Mucosa of descending colon (tissue), 3 donors: ENCODE data around the gene PTX4. TPM values are rescaled to one million over a fixed set of nuclear protein-coding genes. Genes with fewer than 3 reads are reported as not detected.

Source experiments
- ATAC-seq: fragments of 200-7000 bp; cut with Tn5 transposase; one replicate; pipeline ENCODE4 v1.9.1; 2020; ENCODE audit warnings: mild to moderate bottlenecking, moderate library complexity
- DNase-seq, 3 donors: peaks; one replicate each; pipeline ENCODE4 v3.0.0-alpha.2; 2020
- H3K36me3 ChIP-seq: fragments of 200-600 bp; one replicate; pipeline ENCODE4 v1.8.0; 2021; ENCODE audit warnings: low read depth, mild to moderate bottlenecking
- H3K4me1 ChIP-seq: fragments of 200-600 bp; one replicate; pipeline ENCODE4 v1.8.0; 2021; ENCODE audit warnings: low read depth, mild to moderate bottlenecking
- H3K4me3 ChIP-seq: fragments of 200-600 bp; one replicate; pipeline ENCODE4 v1.8.0; 2021; ENCODE audit warnings: mild to moderate bottlenecking
- H3K9me3 ChIP-seq: fragments of 200-600 bp; one replicate; pipeline ENCODE4 v1.8.0; 2021; ENCODE audit warnings: mild to moderate bottlenecking
- CTCF ChIP-seq: fragments of 200-600 bp; IDR thresholded peaks from one replicate; pipeline ENCODE4 v1.8.0; 2022; ENCODE audit warnings: antibody characterized with exemption, mild to moderate bottlenecking
- intact Hi-C, 2 donors: fragments of 100-400 bp; cut with DNase I in 1 of 2; cut with micrococcal nuclease in 1 of 2; formaldehyde crosslinking; loops; one replicate each; pipeline versions ENCODE4 v1.11.0 to v1.11.1; 2022; cut with DNase I, micrococcal nuclease
- total RNA-seq, 3 donors: library from RNA; stranded (reverse); fragmentation: NEBNext Ultra II Directional in 2 of 3; extraction: Animal tissue kit (Norgen Biotek cat#: 25700) in 2 of 3; gene quantifications; one replicate each; pipeline versions ENCODE4 v1.2.1 to v1.2.4, GENCODE V29; 2021 to 2023
- donor health status: DM: no; HTN: no; CAD: no; lungs with moderate emphysema.
- donor health status: DM: no; HTN: no; CAD: no.
- donor health status: DM: no; HTN: yes; CAD: no.

The PTX4 gene
- total RNA-seq, 3 donors from 2014 or later: not detected

- Histone ChIP-seq H3K36me3 (no peaks in the 10 kb centered on the region), H3K9me3 (no peaks in the 10 kb centered on the region), H3K4me3 (no peak overlapping the region), H3K4me1 (peaks cover 15% of the 10 kb centered on the region)
- no peak for TF ChIP-seq CTCF
- DNase-seq (no peak), ATAC-seq (no peak)
- intact Hi-C loops: no loop called here
These were observed 11.7 kb downstream of the PTX4 start for GRCh38 chr16:1477033-1477432.

- intact Hi-C loops: no loop called here
- peaks cover 18% of the 10 kb centered on the region for H3K4me1 ChIP-seq
- no peak for TF ChIP-seq CTCF
- DNase-seq (peak in 1 of 3 donors; percentile 12), ATAC-seq (no peak)
- peak overlapping the region; percentile 79 for H3K4me3 ChIP-seq
- no peaks in the 10 kb centered on the region for H3K9me3 ChIP-seq
- no peaks in the 10 kb centered on the region for H3K36me3 ChIP-seq
These were observed 13.1 kb downstream of the PTX4 start for GRCh38 chr16:1475552-1476114.

- H3K9me3 ChIP-seq: no peaks in the 10 kb centered on the region
- intact Hi-C loops: no loop called here
- ATAC-seq (peak; percentile 97), DNase-seq (peak; percentile 94 to 96 (median 95))
- peak within 1 kb of the TSS; percentile 79 for H3K4me3 ChIP-seq
- no peak for TF ChIP-seq CTCF
- H3K4me1 ChIP-seq: peaks cover 18% of the 10 kb centered on the region
- no peaks in the 10 kb centered on the region for H3K36me3 ChIP-seq
These were observed 13.8 kb downstream of the PTX4 start, which contains the start of gene CLCN7 for GRCh38 chr16:1474796-1475551. Gene CLCN7, minus strand, starts transcription at chr16:1475028. Its CDS starts 54 bp downstream, at chr16:1474974.

- peaks cover 18% of the 10 kb centered on the region for H3K4me1 ChIP-seq
These were observed 14.5 kb downstream of the PTX4 start for GRCh38 chr16:1474082-1474795.

GRCh38 chr16:1472974-1473373 is 15.8 kb downstream of the PTX4 start:
- peaks cover 18% of the 10 kb centered on the region for H3K4me1 ChIP-seq
- no peak overlapping the region for H3K4me3 ChIP-seq
- ATAC-seq (no peak), DNase-seq (no peak)
- TF ChIP-seq CTCF: no peak
- intact Hi-C loops: no loop called here
- no peaks in the 10 kb centered on the region for H3K9me3 ChIP-seq
- no peaks in the 10 kb centered on the region for H3K36me3 ChIP-seq

More at GRCh38 chr16:1474082-1474795, 14.5 kb downstream of the PTX4 start:
- Histone ChIP-seq H3K36me3 (no peaks in the 10 kb centered on the region), H3K9me3 (no peaks in the 10 kb centered on the region), H3K4me3 (peak overlapping the region; percentile 79)
- no peak for TF ChIP-seq CTCF
- intact Hi-C loops: no loop called here
- ATAC-seq (no peak), DNase-seq (no peak)
